ENCODE measurements around the gene ATRIP.

GRCh38 chr3:48411606-48412374, 34.7 kb upstream of the ATRIP start:
- TF ChIP-seq CTCF (IDR thresholded peaks at IDR 0.05) = no peak
- TF ChIP-seq POLR2A (IDR thresholded peaks at IDR 0.05) = no peak
- no peak for TF ChIP-seq EP300 (IDR thresholded peaks at IDR 0.05)

Measured in stomach (tissue), 4 donors.